ENCODE data around the gene SLC28A3. TPM values are rescaled to one million over a fixed set of nuclear protein-coding genes. Genes with fewer than 3 reads are reported as not detected.

SLC28A3 gene
- total RNA-seq, 1 donor: 0.43 TPM

GRCh38 chr9:84276741-84277140, 63.8 kb downstream of the SLC28A3 start:
- no peak overlapping the region for H3K4me3 ChIP-seq (ENCODE audit: low read depth, low read length)
- no peak for DNase-seq (ENCODE audit: low read depth)
- TF ChIP-seq CTCF (IDR thresholded peaks at IDR 0.05; ENCODE audit: insufficient read depth, low read depth, low read length): no peak

DNA sequence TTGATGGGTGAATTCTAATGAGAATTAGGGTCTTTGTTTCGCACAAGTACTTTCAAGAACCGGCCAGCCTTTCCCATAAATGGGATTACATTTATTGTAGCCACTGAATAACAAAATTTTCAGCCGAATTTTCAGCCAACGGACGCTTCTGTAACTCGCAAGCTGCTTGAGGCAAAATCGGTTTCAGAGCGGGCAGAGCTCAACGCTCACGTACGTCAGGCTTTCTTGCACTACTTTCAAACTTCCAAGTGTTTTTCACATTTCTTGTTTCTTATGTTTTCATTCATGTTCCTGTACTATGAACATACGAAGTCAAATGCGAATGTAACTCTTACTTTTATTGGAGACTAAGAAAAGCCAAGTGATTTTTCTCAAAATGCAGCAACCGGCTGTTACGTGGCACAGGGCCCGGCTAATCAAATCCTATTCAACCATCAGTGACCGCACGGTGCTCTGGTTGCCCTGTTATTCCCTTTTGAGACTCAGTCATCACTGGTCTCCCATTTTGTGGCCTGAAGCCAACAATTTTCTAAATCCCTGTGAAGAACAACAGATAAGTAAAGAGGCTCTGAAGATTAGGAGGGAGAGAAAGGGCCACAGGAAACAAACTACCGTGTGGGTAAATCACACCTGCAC, 68.5 kb downstream of the SLC28A3 start:
- peak; percentile 19 for DNase-seq (ENCODE audit: low read depth)
- no peak for TF ChIP-seq CTCF (IDR thresholded peaks at IDR 0.05; ENCODE audit: insufficient read depth, low read depth, low read length)
- H3K4me3 ChIP-seq (ENCODE audit: low read depth, low read length): peak overlapping the region; percentile 42

DNA sequence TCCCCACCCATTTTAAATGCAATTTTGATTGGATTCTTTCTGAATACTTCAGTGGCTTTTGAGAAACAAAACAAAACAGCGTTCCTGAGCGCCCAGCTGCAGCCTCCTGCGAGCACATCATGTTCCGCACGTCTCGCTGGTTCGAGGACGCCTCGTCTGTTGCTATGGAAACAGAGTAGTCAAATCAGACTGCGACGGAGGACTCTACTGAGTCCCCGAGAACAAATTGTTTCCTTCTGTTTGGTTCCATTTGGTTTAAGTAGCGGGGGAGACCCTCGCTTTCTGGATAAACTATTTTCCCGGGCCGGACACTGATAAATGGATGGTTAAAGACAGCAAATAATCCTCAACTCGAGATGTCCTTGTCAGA, 69.0 kb downstream of the SLC28A3 start:
- TF ChIP-seq CTCF (IDR thresholded peaks at IDR 0.05; ENCODE audit: insufficient read depth, low read depth, low read length): no peak
- peak overlapping the region; percentile 42 for H3K4me3 ChIP-seq (ENCODE audit: low read depth, low read length)
- peak; percentile 61 for DNase-seq (ENCODE audit: low read depth)

GRCh38 chr9:84270847-84271530, 69.6 kb downstream of the SLC28A3 start:
- no peak overlapping the region for H3K4me3 ChIP-seq (ENCODE audit: low read depth, low read length)

GRCh38 chr9:84266087-84266561, 74.4 kb downstream of the SLC28A3 start:
- H3K4me3 ChIP-seq (ENCODE audit: low read depth, low read length): no peak overlapping the region
- DNase-seq (ENCODE audit: low read depth): no peak
- TF ChIP-seq CTCF (IDR thresholded peaks at IDR 0.05; ENCODE audit: insufficient read depth, low read depth, low read length): no peak

More at GRCh38 chr9:84270847-84271530, 69.6 kb downstream of the SLC28A3 start:
- no peak for DNase-seq (ENCODE audit: low read depth)
- no peak for TF ChIP-seq CTCF (IDR thresholded peaks at IDR 0.05; ENCODE audit: insufficient read depth, low read depth, low read length)

DNA sequence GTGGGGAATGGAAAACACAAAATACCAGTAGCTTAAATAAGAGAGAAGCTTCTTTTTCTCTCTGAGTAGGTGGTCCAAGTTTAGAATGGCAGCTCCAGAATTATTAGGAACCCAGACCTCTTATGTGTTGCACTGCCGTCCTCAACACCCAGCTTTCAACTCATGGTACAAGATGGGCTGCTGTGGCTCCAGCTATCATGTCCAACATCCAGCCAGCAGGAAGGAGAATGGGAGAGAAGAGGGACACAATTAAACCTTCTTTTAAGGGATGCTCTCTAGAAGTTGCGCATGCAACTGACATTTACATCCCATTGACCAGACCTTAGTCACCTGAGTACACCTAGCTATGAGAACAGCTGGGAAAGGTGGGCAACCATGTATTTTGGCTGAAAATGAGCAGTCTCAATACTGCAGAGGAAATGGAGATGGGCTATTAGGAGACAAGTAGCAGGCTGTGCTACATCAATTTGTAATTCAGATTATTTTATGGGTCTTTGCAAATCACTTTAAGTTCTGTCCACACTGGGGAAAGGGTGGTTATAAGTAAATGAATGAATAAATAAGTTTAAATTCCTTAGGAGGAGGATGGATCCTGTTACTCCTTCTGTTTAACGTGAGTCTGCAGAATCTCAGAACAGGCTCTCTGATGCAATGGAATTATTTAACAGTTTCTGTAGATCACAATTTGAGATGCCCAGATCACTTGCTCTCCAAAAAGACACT, 76.1 kb downstream of the SLC28A3 start:
- TF ChIP-seq CTCF (IDR thresholded peaks at IDR 0.05; ENCODE audit: insufficient read depth, low read depth, low read length): no peak
- no peak for DNase-seq (ENCODE audit: low read depth)
- no peak overlapping the region for H3K4me3 ChIP-seq (ENCODE audit: low read depth, low read length)

Data from fibroblast of villous mesenchyme (primary cell).